K562 (cell line): ENCODE measurements around the gene FAAP100. TPM values are rescaled to one million over a fixed set of nuclear protein-coding genes. Genes with fewer than 3 reads are reported as not detected.
A peak's percentile ranks its signal among the peaks of the same experiment; 100 is the strongest.

ENCODE experiments used
- ARID1B ChIP-seq: fragments of 450-650 bp; IDR thresholded peaks from 2 replicates; pipeline ENCODE4 v1.6.1; 2016; ENCODE audit warnings: antibody characterized with exemption, mild to moderate bottlenecking, inconsistent platforms
- NRF1 ChIP-seq, 2 experiments: fragments of 450-650 bp; IDR thresholded peaks in 1 of 2; conservative IDR thresholded peaks in 1 of 2; 2 replicates each; pipeline ENCODE4 v1.6.1; 2014; ENCODE audit warnings: mild to moderate bottlenecking in 2 of 2
- POLR2AphosphoS5 ChIP-seq: IDR thresholded peaks from 2 replicates; pipeline ENCODE4 v1.6.1; 2011; ENCODE audit warnings: mild to moderate bottlenecking, low read depth, low read length, moderate library complexity; ENCODE audit not compliant: control insufficient read depth, insufficient read depth
- RAD21 ChIP-seq, 2 experiments: fragments of 250-450 bp in 1 of 2; fragments of 450-650 bp in 1 of 2; sonication (Bioruptor Pico) in 1 of 2; formaldehyde crosslinking in 1 of 2; IDR thresholded peaks in 1 of 2; conservative IDR thresholded peaks in 1 of 2; 2 replicates each; pipeline versions ENCODE4 v1.4.0 to v1.8.0; 2020 to 2022; ENCODE audit warnings: mild to moderate bottlenecking in 2 of 2, moderate library complexity in 1 of 2
- polyA plus RNA-seq, 8 experiments: library from polyadenylated mRNA; depleted of rRNA in 4 of 8; stranded (reverse) in 5 of 8; unstranded in 3 of 8; fragments of >200 nt; fragmentation: Nextera tagmentation in 2 of 8; fragmentation: Illumina TruSeq in 1 of 8; extraction: Ambion mirVana in 2 of 8; extraction: Trizol in 1 of 8; gene quantifications; 2 replicates each; pipeline versions ENCODE4 v1.2.1 to v1.2.3, GENCODE V29; 2011 to 2014; ENCODE audit warnings: inconsistent platforms in 1 of 8, missing spikeins in 1 of 8
- total RNA-seq, 7 experiments: library from RNA; depleted of rRNA in 6 of 7; stranded (reverse); fragments of >200 nt in 6 of 7; fragmentation: Illumina TruSeq in 2 of 7; extraction: Trizol in 2 of 7; gene quantifications; 2 replicates each; pipeline versions ENCODE4 v1.2.1 to v1.2.3, GENCODE V29; 2011 to 2021; ENCODE audit warnings: low replicate concordance in 1 of 7
- TF ChIP-seq, protein P1 (sequence below): fragments of 200-600 bp; sonication (generic); IDR thresholded peaks from one replicate; pipeline ENCODE4 v1.6.1; 2012; ENCODE audit warnings: mild to moderate bottlenecking, low read depth, low read length, inconsistent platforms
- TF ChIP-seq, protein P2 (sequence below), 2 experiments: fragments of 450-650 bp in 1 of 2; IDR thresholded peaks; 2 replicates each; pipeline ENCODE4 v1.6.1; 2011 to 2017; ENCODE audit warnings: low read depth in 2 of 2, antibody characterized with exemption in 1 of 2, borderline replicate concordance in 1 of 2, low read length in 1 of 2, mild to moderate bottlenecking in 1 of 2, mixed read lengths in 1 of 2; ENCODE audit not compliant: control insufficient read depth in 1 of 2
- TF ChIP-seq, protein P3 (sequence below), 2 experiments: IDR thresholded peaks in 1 of 2; conservative IDR thresholded peaks in 1 of 2; 2 replicates each; pipeline ENCODE4 v1.6.1; 2016; ENCODE audit warnings: low read depth in 2 of 2, mild to moderate bottlenecking in 1 of 2, missing compliant biosample characterization in 1 of 2, missing genetic modification characterization in 1 of 2, moderate library complexity in 1 of 2

Gene FAAP100
- total and polyA plus RNA-seq, 9 of the 15 experiments (the other 6 are each of a cell fraction or from before 2014, with no cell fraction given) = 0.31 to 51.2 (median 12.6) TPM

DNA sequence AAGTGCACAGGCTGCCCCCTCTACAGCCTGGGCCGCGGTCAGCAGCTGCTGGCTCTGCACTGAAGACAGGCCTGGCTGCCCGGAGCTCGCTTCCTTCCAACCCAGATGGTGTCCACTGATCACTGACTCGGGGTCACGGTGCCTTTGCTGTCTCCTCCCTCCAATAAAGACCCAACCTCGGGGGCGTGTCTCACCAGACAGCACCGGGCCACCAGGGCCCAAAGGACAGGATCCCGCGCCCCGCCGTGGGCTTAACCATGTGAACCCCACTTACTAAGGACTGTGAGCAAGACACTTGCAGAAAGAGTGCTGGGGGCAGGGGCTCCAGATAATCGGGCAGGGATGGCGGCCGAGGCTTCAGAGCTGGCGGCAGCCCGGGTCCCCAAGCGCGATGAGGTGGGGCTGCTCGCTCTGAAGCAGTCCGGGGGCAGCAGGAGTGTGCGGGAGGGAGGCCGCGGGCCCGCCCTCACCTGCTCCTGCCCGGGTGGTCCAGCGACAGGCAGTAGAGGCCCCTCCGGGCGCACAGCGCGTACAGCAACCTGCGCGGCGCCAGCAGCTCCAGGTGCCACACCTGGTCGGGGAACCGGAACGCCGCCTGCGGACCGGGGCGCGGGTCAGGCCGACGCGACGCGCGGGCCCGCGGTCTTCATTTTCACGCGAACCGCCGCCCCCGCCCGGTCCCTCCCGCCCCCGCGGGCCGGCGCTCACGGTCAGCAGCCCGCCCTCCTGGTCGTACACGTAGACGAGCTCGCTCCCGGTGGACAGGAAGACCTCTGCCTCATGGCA is 502 bp downstream of the FAAP100 start (continued):
- TF ChIP-seq, protein P1, sequence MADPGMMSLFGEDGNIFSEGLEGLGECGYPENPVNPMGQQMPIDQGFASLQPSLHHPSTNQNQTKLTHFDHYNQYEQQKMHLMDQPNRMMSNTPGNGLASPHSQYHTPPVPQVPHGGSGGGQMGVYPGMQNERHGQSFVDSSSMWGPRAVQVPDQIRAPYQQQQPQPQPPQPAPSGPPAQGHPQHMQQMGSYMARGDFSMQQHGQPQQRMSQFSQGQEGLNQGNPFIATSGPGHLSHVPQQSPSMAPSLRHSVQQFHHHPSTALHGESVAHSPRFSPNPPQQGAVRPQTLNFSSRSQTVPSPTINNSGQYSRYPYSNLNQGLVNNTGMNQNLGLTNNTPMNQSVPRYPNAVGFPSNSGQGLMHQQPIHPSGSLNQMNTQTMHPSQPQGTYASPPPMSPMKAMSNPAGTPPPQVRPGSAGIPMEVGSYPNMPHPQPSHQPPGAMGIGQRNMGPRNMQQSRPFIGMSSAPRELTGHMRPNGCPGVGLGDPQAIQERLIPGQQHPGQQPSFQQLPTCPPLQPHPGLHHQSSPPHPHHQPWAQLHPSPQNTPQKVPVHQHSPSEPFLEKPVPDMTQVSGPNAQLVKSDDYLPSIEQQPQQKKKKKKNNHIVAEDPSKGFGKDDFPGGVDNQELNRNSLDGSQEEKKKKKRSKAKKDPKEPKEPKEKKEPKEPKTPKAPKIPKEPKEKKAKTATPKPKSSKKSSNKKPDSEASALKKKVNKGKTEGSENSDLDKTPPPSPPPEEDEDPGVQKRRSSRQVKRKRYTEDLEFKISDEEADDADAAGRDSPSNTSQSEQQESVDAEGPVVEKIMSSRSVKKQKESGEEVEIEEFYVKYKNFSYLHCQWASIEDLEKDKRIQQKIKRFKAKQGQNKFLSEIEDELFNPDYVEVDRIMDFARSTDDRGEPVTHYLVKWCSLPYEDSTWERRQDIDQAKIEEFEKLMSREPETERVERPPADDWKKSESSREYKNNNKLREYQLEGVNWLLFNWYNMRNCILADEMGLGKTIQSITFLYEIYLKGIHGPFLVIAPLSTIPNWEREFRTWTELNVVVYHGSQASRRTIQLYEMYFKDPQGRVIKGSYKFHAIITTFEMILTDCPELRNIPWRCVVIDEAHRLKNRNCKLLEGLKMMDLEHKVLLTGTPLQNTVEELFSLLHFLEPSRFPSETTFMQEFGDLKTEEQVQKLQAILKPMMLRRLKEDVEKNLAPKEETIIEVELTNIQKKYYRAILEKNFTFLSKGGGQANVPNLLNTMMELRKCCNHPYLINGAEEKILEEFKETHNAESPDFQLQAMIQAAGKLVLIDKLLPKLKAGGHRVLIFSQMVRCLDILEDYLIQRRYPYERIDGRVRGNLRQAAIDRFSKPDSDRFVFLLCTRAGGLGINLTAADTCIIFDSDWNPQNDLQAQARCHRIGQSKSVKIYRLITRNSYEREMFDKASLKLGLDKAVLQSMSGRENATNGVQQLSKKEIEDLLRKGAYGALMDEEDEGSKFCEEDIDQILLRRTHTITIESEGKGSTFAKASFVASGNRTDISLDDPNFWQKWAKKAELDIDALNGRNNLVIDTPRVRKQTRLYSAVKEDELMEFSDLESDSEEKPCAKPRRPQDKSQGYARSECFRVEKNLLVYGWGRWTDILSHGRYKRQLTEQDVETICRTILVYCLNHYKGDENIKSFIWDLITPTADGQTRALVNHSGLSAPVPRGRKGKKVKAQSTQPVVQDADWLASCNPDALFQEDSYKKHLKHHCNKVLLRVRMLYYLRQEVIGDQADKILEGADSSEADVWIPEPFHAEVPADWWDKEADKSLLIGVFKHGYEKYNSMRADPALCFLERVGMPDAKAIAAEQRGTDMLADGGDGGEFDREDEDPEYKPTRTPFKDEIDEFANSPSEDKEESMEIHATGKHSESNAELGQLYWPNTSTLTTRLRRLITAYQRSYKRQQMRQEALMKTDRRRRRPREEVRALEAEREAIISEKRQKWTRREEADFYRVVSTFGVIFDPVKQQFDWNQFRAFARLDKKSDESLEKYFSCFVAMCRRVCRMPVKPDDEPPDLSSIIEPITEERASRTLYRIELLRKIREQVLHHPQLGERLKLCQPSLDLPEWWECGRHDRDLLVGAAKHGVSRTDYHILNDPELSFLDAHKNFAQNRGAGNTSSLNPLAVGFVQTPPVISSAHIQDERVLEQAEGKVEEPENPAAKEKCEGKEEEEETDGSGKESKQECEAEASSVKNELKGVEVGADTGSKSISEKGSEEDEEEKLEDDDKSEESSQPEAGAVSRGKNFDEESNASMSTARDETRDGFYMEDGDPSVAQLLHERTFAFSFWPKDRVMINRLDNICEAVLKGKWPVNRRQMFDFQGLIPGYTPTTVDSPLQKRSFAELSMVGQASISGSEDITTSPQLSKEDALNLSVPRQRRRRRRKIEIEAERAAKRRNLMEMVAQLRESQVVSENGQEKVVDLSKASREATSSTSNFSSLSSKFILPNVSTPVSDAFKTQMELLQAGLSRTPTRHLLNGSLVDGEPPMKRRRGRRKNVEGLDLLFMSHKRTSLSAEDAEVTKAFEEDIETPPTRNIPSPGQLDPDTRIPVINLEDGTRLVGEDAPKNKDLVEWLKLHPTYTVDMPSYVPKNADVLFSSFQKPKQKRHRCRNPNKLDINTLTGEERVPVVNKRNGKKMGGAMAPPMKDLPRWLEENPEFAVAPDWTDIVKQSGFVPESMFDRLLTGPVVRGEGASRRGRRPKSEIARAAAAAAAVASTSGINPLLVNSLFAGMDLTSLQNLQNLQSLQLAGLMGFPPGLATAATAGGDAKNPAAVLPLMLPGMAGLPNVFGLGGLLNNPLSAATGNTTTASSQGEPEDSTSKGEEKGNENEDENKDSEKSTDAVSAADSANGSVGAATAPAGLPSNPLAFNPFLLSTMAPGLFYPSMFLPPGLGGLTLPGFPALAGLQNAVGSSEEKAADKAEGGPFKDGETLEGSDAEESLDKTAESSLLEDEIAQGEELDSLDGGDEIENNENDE = no peak
- TF ChIP-seq, protein P2, sequence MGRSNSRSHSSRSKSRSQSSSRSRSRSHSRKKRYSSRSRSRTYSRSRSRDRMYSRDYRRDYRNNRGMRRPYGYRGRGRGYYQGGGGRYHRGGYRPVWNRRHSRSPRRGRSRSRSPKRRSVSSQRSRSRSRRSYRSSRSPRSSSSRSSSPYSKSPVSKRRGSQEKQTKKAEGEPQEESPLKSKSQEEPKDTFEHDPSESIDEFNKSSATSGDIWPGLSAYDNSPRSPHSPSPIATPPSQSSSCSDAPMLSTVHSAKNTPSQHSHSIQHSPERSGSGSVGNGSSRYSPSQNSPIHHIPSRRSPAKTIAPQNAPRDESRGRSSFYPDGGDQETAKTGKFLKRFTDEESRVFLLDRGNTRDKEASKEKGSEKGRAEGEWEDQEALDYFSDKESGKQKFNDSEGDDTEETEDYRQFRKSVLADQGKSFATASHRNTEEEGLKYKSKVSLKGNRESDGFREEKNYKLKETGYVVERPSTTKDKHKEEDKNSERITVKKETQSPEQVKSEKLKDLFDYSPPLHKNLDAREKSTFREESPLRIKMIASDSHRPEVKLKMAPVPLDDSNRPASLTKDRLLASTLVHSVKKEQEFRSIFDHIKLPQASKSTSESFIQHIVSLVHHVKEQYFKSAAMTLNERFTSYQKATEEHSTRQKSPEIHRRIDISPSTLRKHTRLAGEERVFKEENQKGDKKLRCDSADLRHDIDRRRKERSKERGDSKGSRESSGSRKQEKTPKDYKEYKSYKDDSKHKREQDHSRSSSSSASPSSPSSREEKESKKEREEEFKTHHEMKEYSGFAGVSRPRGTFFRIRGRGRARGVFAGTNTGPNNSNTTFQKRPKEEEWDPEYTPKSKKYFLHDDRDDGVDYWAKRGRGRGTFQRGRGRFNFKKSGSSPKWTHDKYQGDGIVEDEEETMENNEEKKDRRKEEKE (IDR thresholded peaks at IDR 0.05; ENCODE audit: borderline replicate concordance in 1 of 2, control insufficient read depth in 1 of 2, low read depth in 2 of 2, low read length in 1 of 2) = no peak
- no peak for TF ChIP-seq RAD21 (CRISPR knock-in tag; conservative IDR thresholded peaks at IDR 0.05 in 1 of 2, IDR thresholded peaks at IDR 0.05 in 1 of 2)
- TF ChIP-seq NRF1 (conservative IDR thresholded peaks at IDR 0.05 in 1 of 2, IDR thresholded peaks at IDR 0.05 in 1 of 2) = no peak
- TF ChIP-seq, protein P3, sequence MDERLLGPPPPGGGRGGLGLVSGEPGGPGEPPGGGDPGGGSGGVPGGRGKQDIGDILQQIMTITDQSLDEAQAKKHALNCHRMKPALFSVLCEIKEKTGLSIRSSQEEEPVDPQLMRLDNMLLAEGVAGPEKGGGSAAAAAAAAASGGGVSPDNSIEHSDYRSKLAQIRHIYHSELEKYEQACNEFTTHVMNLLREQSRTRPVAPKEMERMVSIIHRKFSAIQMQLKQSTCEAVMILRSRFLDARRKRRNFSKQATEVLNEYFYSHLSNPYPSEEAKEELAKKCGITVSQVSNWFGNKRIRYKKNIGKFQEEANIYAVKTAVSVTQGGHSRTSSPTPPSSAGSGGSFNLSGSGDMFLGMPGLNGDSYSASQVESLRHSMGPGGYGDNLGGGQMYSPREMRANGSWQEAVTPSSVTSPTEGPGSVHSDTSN (CRISPR knock-in tag; IDR thresholded peaks at IDR 0.05; ENCODE audit: low read depth) = no peak
- TF ChIP-seq, protein P3 (tag; conservative IDR thresholded peaks at IDR 0.05; ENCODE audit: low read depth) = no peak
- peak; percentile 31 for TF ChIP-seq ARID1B
- no peak for TF ChIP-seq POLR2AphosphoS5
